Osteocyte (in vitro differentiated cells): ENCODE data around the gene PIK3C2G. TPM values are rescaled to one million over a fixed set of nuclear protein-coding genes. Genes with fewer than 3 reads are reported as not detected.

Experiments
- DNase-seq: peaks from one replicate; pipeline ENCODE4 v3.0.0; 2021; ENCODE audit warnings: mixed read lengths; ENCODE audit not compliant: unreplicated experiment; ENCODE audit errors: extremely low spot score
- H3K27ac Mint-ChIP-seq: one replicate; pipeline ENCODE4 v1.8.0; 2021; ENCODE audit warnings: mild to moderate bottlenecking, mixed read lengths; ENCODE audit not compliant: unreplicated experiment
- H3K27me3 Mint-ChIP-seq: one replicate; pipeline ENCODE4 v1.8.0; 2021; ENCODE audit warnings: mixed read lengths; ENCODE audit not compliant: unreplicated experiment
- H3K36me3 Mint-ChIP-seq: one replicate; pipeline ENCODE4 v1.8.0; 2021; ENCODE audit warnings: mixed read lengths; ENCODE audit not compliant: unreplicated experiment
- H3K4me1 Mint-ChIP-seq: one replicate; pipeline ENCODE4 v1.8.0; 2021; ENCODE audit warnings: mixed read lengths; ENCODE audit not compliant: unreplicated experiment
- H3K4me3 Mint-ChIP-seq: one replicate; pipeline ENCODE4 v1.8.0; 2021; ENCODE audit warnings: mild to moderate bottlenecking, moderate library complexity, mixed read lengths; ENCODE audit not compliant: unreplicated experiment
- H3K9me3 Mint-ChIP-seq: one replicate; pipeline ENCODE4 v1.8.0; 2021; ENCODE audit warnings: mixed read lengths; ENCODE audit not compliant: unreplicated experiment
- total RNA-seq: library from RNA; stranded (reverse); gene quantifications from 2 replicates; pipeline ENCODE4 v1.2.1, GENCODE V29; 2021
- TF ChIP-seq, protein P1 (sequence below): fragments of 200-600 bp; sonication (generic); IDR thresholded peaks from 2 replicates; pipeline ENCODE4 v1.5.0; 2021; ENCODE audit warnings: antibody characterized with exemption, mild to moderate bottlenecking, moderate library complexity

PIK3C2G gene
- total RNA-seq, 1 donor from 2014 or later: not detected

DNA sequence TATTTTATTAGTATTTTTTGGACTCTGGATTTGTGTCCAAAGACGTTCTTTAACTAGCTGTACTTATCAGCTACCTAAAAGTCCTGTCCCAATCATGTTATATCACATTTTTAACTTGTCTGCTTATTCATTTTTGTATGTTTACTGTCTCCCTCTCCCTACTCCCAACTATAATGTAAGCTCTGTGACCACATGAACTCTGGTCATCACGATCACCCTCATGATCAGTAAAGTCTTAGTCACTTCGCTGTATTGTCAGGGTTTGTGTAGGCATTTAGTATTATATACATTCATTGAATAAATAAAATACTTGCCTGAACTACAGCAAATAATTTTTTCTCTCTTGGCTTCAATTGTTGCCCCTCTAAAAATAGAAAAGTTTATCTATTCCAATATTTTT, 211.0 kb downstream of the PIK3C2G start:
- Mint-ChIP-seq H3K4me1 (no peaks in the 10 kb centered on the region), H3K36me3 (no peaks in the 10 kb centered on the region)
- DNase-seq: no peak

DNA sequence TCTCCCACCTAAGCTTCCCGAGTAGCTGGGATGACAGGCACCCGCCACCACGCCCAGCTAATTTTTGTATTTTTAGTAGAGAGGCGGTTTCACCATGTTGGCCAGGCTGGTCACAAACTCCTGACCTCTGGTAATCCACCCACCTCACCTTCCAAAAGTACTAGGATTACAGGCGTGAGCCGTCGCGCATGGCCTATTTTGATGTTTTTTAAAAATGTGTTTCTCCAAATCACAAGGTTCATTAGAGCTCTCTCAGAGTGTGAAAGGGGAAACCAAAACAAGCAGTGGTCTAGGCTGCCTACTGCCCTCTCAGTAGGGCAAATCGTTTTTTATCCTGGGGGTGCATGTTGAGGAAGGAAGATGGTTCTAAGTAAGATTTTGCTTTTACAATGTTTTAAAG, 211.5 kb downstream of the PIK3C2G start:
- H3K4me3 Mint-ChIP-seq: no peak overlapping the region

More for the DNA sequence above, 211.0 kb downstream of the PIK3C2G start:
- TF ChIP-seq, protein P1, sequence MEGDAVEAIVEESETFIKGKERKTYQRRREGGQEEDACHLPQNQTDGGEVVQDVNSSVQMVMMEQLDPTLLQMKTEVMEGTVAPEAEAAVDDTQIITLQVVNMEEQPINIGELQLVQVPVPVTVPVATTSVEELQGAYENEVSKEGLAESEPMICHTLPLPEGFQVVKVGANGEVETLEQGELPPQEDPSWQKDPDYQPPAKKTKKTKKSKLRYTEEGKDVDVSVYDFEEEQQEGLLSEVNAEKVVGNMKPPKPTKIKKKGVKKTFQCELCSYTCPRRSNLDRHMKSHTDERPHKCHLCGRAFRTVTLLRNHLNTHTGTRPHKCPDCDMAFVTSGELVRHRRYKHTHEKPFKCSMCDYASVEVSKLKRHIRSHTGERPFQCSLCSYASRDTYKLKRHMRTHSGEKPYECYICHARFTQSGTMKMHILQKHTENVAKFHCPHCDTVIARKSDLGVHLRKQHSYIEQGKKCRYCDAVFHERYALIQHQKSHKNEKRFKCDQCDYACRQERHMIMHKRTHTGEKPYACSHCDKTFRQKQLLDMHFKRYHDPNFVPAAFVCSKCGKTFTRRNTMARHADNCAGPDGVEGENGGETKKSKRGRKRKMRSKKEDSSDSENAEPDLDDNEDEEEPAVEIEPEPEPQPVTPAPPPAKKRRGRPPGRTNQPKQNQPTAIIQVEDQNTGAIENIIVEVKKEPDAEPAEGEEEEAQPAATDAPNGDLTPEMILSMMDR: no peak
- H3K9me3 Mint-ChIP-seq: no peaks in the 10 kb centered on the region
- H3K27me3 Mint-ChIP-seq: no peaks in the 10 kb centered on the region
- no peak overlapping the region for H3K4me3 Mint-ChIP-seq
- H3K27ac Mint-ChIP-seq: no peak overlapping the region

GRCh38 chr12:18476861-18477260, 215.5 kb downstream of the PIK3C2G start:
- Mint-ChIP-seq H3K36me3 (no peaks in the 10 kb centered on the region), H3K4me1 (no peaks in the 10 kb centered on the region), H3K27me3 (no peaks in the 10 kb centered on the region), H3K27ac (no peak overlapping the region), H3K4me3 (no peak overlapping the region), H3K9me3 (no peaks in the 10 kb centered on the region)
- DNase-seq: no peak
- TF ChIP-seq, protein P1: no peak

More for the DNA sequence above, 211.5 kb downstream of the PIK3C2G start:
- DNase-seq: no peak
- no peaks in the 10 kb centered on the region for H3K4me1 Mint-ChIP-seq
- no peaks in the 10 kb centered on the region for H3K9me3 Mint-ChIP-seq
- TF ChIP-seq, protein P1: no peak
- no peaks in the 10 kb centered on the region for H3K27me3 Mint-ChIP-seq
- no peak overlapping the region for H3K27ac Mint-ChIP-seq
- H3K36me3 Mint-ChIP-seq: no peaks in the 10 kb centered on the region

- TF ChIP-seq, protein P1: no peak
- H3K4me1 Mint-ChIP-seq: no peaks in the 10 kb centered on the region
- no peak for DNase-seq
- H3K4me3 Mint-ChIP-seq: no peak overlapping the region
- no peak overlapping the region for H3K27ac Mint-ChIP-seq
- H3K27me3 Mint-ChIP-seq: no peaks in the 10 kb centered on the region
- no peaks in the 10 kb centered on the region for H3K9me3 Mint-ChIP-seq
- H3K36me3 Mint-ChIP-seq: no peaks in the 10 kb centered on the region
Measured at GRCh38 chr12:18479256-18479655, 217.9 kb downstream of the PIK3C2G start.

DNA sequence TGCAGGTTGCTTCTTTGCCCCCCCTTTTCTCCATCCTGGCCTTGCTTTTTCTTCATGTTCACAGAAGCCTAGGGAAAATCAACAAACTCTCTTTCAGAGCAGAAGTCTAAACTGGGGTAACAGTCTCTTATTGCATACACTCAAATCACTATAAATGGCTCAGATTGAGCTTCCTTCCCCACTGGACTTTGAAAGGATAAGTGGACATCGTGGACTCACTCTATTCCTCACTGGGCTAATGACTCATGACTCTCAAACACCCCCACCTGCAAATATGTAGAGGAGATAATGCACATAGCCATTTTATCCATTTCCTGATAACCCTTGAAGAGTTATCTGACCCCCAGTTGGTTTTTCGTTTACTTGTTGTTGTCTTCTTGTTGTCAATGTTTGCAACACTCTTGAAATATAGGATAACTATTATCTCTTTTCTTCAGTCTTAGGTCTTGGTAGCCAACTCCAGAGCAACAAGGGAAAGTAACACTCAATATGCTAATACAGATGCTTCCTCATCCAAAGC, 221.3 kb downstream of the PIK3C2G start:
- Mint-ChIP-seq H3K27me3 (no peaks in the 10 kb centered on the region), H3K36me3 (no peaks in the 10 kb centered on the region), H3K4me1 (no peaks in the 10 kb centered on the region), H3K27ac (no peak overlapping the region), H3K9me3 (no peaks in the 10 kb centered on the region), H3K4me3 (no peak overlapping the region)
- DNase-seq: no peak
- TF ChIP-seq, protein P1: no peak
